HCT116 (cell line): ENCODE results near the gene OR6X1. TPM values are rescaled to one million over a fixed set of nuclear protein-coding genes. Genes with fewer than 3 reads are reported as not detected.

Source experiments
- ATAC-seq: fragments of 200-7000 bp; cut with Tn5 transposase; 2 replicates; pipeline ENCODE4 v1.9.1; 2020; ENCODE audit warnings: mild to moderate bottlenecking, moderate library complexity
- BruUV-seq: library from RNA; stranded (reverse); fragments of 400-500 nt; replicated peaks from 2 replicates; lab custom pipeline; 2021; lab: Mats Ljungman, UMichigan
- CTCF ChIA-PET: fragments of 300-600 bp; sonication (Branson Sonifier 250); formaldehyde crosslinking; loops from one replicate; lab custom pipeline; 2021; ENCODE audit warnings: antibody characterized with exemption; lab: Charles Lee
- POLR2A ChIA-PET: fragments of 300-600, 350-600 bp; sonication (Branson Sonifier 250); formaldehyde crosslinking; loops from one replicate; lab custom pipeline; 2021; ENCODE audit warnings: antibody characterized with exemption; lab: Charles Lee
- RAD21 ChIA-PET, 2 experiments: fragments of 300-600 bp; sonication (Branson Sonifier 250); formaldehyde crosslinking; loops; one replicate each; lab custom pipeline; 2023; ENCODE audit warnings: low total read pairs in 2 of 2; ENCODE audit not compliant: uncharacterized antibody in 2 of 2, unreplicated experiment in 2 of 2, low non-redundant PET in 1 of 2; lab: Charles Lee
- DNase-seq: peaks from one replicate; pipeline ENCODE4 v3.0.0-alpha.2; 2010; ENCODE audit warnings: low read depth, low spot score
- H2AFZ ChIP-seq: fragments of 200-600 bp; shearing (Covaris generic), sonication (generic); 2 replicates; pipeline ENCODE4 v1.6.1; 2017; ENCODE audit warnings: low read depth, mixed run types, mixed read lengths, antibody characterized with exemption, low read length; ENCODE audit not compliant: poor library complexity, severe bottlenecking
- H3K27ac ChIP-seq: 2 replicates; pipeline ENCODE4 v1.5.1; 2012; ENCODE audit warnings: low read depth, low read length
- H3K27me3 ChIP-seq: fragments of 200-600 bp; sonication (generic); 2 replicates; pipeline ENCODE4 v1.6.1; 2016; ENCODE audit warnings: mixed run types, low read length, mixed read lengths; ENCODE audit not compliant: insufficient read depth
- H3K36me3 ChIP-seq, 2 experiments: fragments of 200-500 bp in 1 of 2; fragments of 200-600 bp in 1 of 2; sonication (Bioruptor generic) in 1 of 2; sonication (generic) in 1 of 2; 2 replicates each; pipeline versions ENCODE4 v1.5.1 to v1.6.1; 2014 to 2016; ENCODE audit warnings: low read length in 2 of 2, inconsistent platforms in 1 of 2, mixed read lengths in 1 of 2, mixed run types in 1 of 2; ENCODE audit not compliant: insufficient read depth in 2 of 2, control insufficient read depth in 1 of 2
- H3K4me1 ChIP-seq, 2 experiments: fragments of 200-600 bp in 1 of 2; sonication (generic) in 1 of 2; 2 replicates each; pipeline versions ENCODE4 v1.5.1 to v1.6.1; 2012 to 2017; ENCODE audit warnings: low read length in 2 of 2, inconsistent platforms in 1 of 2, mild to moderate bottlenecking in 1 of 2, mixed read lengths in 1 of 2, mixed run types in 1 of 2, moderate library complexity in 1 of 2; ENCODE audit not compliant: insufficient read depth in 2 of 2, control insufficient read depth in 1 of 2
- H3K4me2 ChIP-seq: fragments of 200-600 bp; sonication (generic); 2 replicates; pipeline ENCODE4 v1.6.1; 2017; ENCODE audit warnings: mixed run types, low read length, mixed read lengths
- H3K4me3 ChIP-seq, 2 experiments: fragments of 200-600 bp in 1 of 2; sonication (generic) in 1 of 2; replicated peaks in 1 of 2; 2 replicates each; pipeline ENCODE4 v1.5.1; 2011 to 2016; ENCODE audit warnings: low read length in 2 of 2, control low read depth in 1 of 2, low read depth in 1 of 2, mild to moderate bottlenecking in 1 of 2, mixed read lengths in 1 of 2, mixed run types in 1 of 2
- H3K79me2 ChIP-seq: fragments of 200-600 bp; sonication (generic); 2 replicates; pipeline ENCODE4 v1.6.1; 2017; ENCODE audit warnings: mild to moderate bottlenecking, mixed run types, low read length, moderate library complexity, mixed read lengths; ENCODE audit not compliant: insufficient read depth
- H3K9ac ChIP-seq: fragments of 200-600 bp; sonication (generic); 2 replicates; pipeline ENCODE4 v1.6.1; 2016; ENCODE audit warnings: low read length, mixed read lengths
- H3K9me2 ChIP-seq: fragments of 200-600 bp; sonication (generic), shearing (Covaris generic); 2 replicates; pipeline ENCODE4 v1.6.1; 2017; ENCODE audit warnings: mixed run types, mild to moderate bottlenecking, moderate library complexity; ENCODE audit not compliant: insufficient read depth
- H3K9me3 ChIP-seq, 2 experiments: fragments of 200-500 bp in 1 of 2; fragments of 200-600 bp in 1 of 2; sonication (Bioruptor generic) in 1 of 2; sonication (generic) in 1 of 2; 2 replicates each; pipeline ENCODE4 v1.6.1; 2014 to 2017; ENCODE audit warnings: low read length in 2 of 2, mixed read lengths in 2 of 2, inconsistent platforms in 1 of 2, low read depth in 1 of 2, mild to moderate bottlenecking in 1 of 2, mixed run types in 1 of 2, moderate library complexity in 1 of 2; ENCODE audit not compliant: control insufficient read depth in 1 of 2, insufficient read depth in 1 of 2
- H4K20me1 ChIP-seq: fragments of 200-600 bp; sonication (generic), shearing (Covaris generic); 2 replicates; pipeline ENCODE4 v1.6.1; 2017; ENCODE audit warnings: mixed run types, mild to moderate bottlenecking, moderate library complexity; ENCODE audit not compliant: insufficient read depth
- CBX3 ChIP-seq: IDR thresholded peaks from 2 replicates; pipeline ENCODE4 v1.6.1; 2012; ENCODE audit warnings: low read depth
- CEBPB ChIP-seq: IDR thresholded peaks from 2 replicates; pipeline ENCODE4 v1.6.1; 2012; ENCODE audit warnings: low read depth
- CTCF ChIP-seq, 3 experiments: fragments of 200-600 bp in 1 of 3; sonication (generic) in 1 of 3; IDR thresholded peaks in 2 of 3; conservative IDR thresholded peaks in 1 of 3; 2 replicates each; pipeline ENCODE4 v1.5.1; 2012 to 2017; ENCODE audit warnings: low read depth in 2 of 3, low read length in 2 of 3, antibody characterized with exemption in 1 of 3, borderline replicate concordance in 1 of 3, control low read depth in 1 of 3, mild to moderate bottlenecking in 1 of 3, mixed read lengths in 1 of 3, mixed run types in 1 of 3, moderate library complexity in 1 of 3; ENCODE audit not compliant: insufficient read depth in 1 of 3
- EGR1 ChIP-seq: IDR thresholded peaks from 2 replicates; pipeline ENCODE4 v1.6.1; 2012; ENCODE audit warnings: low read depth
- ELF1 ChIP-seq: IDR thresholded peaks from 2 replicates; pipeline ENCODE4 v1.6.1; 2012; ENCODE audit warnings: low read depth, borderline replicate concordance
- EZH2 ChIP-seq: fragments of 200-600 bp; sonication (generic); IDR thresholded peaks from 2 replicates; pipeline ENCODE4 v1.6.1; 2017; ENCODE audit warnings: antibody characterized with exemption, mixed run types
- EZH2phosphoT487 ChIP-seq: fragments of 200-600 bp; IDR thresholded peaks from 2 replicates; pipeline ENCODE4 v1.6.1; 2018; ENCODE audit warnings: antibody characterized with exemption, borderline replicate concordance
- FOSL1 ChIP-seq: IDR thresholded peaks from 2 replicates; pipeline ENCODE4 v1.6.1; 2012; ENCODE audit warnings: low read depth
- POLR2A ChIP-seq: IDR thresholded peaks from 2 replicates; pipeline ENCODE4 v1.7.0; 2011; ENCODE audit warnings: borderline replicate concordance; ENCODE audit not compliant: insufficient read depth, insufficient read length; ENCODE audit errors: extremely low read depth
- RAD21 ChIP-seq: IDR thresholded peaks from 2 replicates; pipeline ENCODE4 v1.6.1; 2012; ENCODE audit warnings: low read depth, mild to moderate bottlenecking
- SIN3A ChIP-seq: IDR thresholded peaks from 2 replicates; pipeline ENCODE4 v1.6.1; 2012; ENCODE audit warnings: low read depth
- SP1 ChIP-seq: IDR thresholded peaks from 2 replicates; pipeline ENCODE4 v1.6.1; 2012; ENCODE audit warnings: low read depth
- intact Hi-C: fragments of 100-400 bp; cut with micrococcal nuclease; formaldehyde crosslinking; loops from 2 replicates; pipeline ENCODE4 v1.10.0; 2022
- total RNA-seq: library from RNA; stranded (reverse); gene quantifications from one replicate; pipeline ENCODE4 v1.2.1, GENCODE V29; 2021; ENCODE audit not compliant: unreplicated experiment
- TF ChIP-seq, protein P1 (sequence below): IDR thresholded peaks from 2 replicates; pipeline ENCODE4 v1.6.1; 2012
- TF ChIP-seq, protein P2 (sequence below): IDR thresholded peaks from 2 replicates; pipeline ENCODE4 v1.6.1; 2011; ENCODE audit warnings: mild to moderate bottlenecking, low read length, moderate library complexity; ENCODE audit not compliant: insufficient replicate concordance; ENCODE audit errors: extremely low read depth

Gene OR6X1
- total RNA-seq, 1 experiment from 2014 or later = not detected

DNA sequence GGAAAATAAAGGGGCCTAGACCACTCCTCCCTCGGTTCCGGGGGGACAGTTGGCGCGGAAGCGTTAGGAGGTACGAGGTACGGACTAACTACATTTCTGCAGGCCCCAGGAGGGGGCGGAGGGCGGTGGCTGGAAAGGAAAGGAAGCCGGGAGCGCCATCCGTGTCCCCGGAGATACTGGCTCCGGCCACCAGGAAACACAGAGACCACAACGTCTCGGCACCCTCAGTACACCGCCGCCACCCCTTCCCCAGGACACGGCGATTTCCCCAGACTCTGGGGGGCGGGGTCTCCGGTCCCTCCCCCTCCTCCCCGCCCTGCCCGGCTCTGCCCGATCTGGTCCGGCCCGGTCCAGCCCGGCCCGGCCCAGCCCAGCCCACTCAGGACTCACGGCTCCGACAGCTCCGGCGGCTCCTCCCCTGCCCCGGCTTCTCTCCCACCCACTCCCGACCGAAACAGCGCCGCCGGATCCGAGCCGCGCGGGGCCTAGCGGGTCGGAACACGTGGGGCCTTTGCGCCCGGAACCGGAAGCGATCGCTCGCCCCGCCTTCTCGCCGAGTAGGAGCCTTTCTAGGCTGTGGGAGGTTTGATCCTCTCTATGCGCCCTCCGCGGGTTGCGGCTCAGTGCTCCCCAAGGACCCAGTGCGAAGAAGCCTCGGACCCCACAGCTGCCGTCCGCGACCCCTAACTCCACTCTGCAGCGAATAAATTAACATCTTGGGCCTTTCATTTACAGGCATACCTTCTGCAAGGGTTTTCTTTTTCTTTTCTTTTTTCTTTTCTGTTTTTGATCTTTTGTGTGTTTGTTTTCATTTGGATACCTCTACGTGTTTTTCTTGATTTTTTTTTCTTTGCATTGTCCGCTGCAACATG is 12.9 kb downstream of the OR6X1 start, which contains the start of gene ZNF202 (continued):
- TF ChIP-seq EZH2phosphoT487 (no peak), FOSL1 (no peak), CEBPB (no peak)

GRCh38 chr11:123740787-123741158 is 13.5 kb downstream of the OR6X1 start:
- TF ChIP-seq, protein P1, sequence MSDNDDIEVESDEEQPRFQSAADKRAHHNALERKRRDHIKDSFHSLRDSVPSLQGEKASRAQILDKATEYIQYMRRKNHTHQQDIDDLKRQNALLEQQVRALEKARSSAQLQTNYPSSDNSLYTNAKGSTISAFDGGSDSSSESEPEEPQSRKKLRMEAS = no peak
- TF ChIP-seq, protein P2, sequence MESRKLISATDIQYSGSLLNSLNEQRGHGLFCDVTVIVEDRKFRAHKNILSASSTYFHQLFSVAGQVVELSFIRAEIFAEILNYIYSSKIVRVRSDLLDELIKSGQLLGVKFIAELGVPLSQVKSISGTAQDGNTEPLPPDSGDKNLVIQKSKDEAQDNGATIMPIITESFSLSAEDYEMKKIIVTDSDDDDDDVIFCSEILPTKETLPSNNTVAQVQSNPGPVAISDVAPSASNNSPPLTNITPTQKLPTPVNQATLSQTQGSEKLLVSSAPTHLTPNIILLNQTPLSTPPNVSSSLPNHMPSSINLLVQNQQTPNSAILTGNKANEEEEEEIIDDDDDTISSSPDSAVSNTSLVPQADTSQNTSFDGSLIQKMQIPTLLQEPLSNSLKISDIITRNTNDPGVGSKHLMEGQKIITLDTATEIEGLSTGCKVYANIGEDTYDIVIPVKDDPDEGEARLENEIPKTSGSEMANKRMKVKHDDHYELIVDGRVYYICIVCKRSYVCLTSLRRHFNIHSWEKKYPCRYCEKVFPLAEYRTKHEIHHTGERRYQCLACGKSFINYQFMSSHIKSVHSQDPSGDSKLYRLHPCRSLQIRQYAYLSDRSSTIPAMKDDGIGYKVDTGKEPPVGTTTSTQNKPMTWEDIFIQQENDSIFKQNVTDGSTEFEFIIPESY = no peak
- no peak for TF ChIP-seq CEBPB
- TF ChIP-seq CBX3 = no peak
- TF ChIP-seq ELF1 = no peak
- TF ChIP-seq POLR2A = no peak
- no peak for TF ChIP-seq CTCF (IDR thresholded peaks at IDR 0.05 in 2 of 3, conservative IDR thresholded peaks at IDR 0.05 in 1 of 3; ENCODE audit: borderline replicate concordance in 1 of 3, insufficient read depth in 1 of 3, low read depth in 2 of 3, low read length in 2 of 3)
- no peak for TF ChIP-seq SP1
- TF ChIP-seq EZH2 = no peak
- no peak for TF ChIP-seq RAD21
- TF ChIP-seq SIN3A = no peak
- TF ChIP-seq EGR1 = no peak
- peak overlapping the region; percentile 73 to 96 for H3K4me3 ChIP-seq
- peaks cover 57% of the 10 kb centered on the region for H3K79me2 ChIP-seq
- DNase-seq (no peak), ATAC-seq (peak; percentile 6)
- no TSS peak for BruUV-seq
- no peaks in the 10 kb centered on the region for H4K20me1 ChIP-seq
- peaks cover 3 to 15% of the 10 kb centered on the region in 2 experiments; a peak in 3 of 4 replicates for H3K4me1 ChIP-seq
- intact Hi-C loops = no loop called here
- no peaks in the 10 kb centered on the region for H3K9me2 ChIP-seq
- RAD21 ChIA-PET = no interaction called here
- 0 out of 2 replicates have a peak, but pooled peaks cover under 1% of the 10 kb centered on the region for H3K27me3 ChIP-seq
- peaks cover 8 to 18% of the 10 kb centered on the region in 2 experiments for H3K36me3 ChIP-seq
- POLR2A ChIA-PET = no interaction called here
- peak overlapping the region; percentile 84 for H3K4me2 ChIP-seq
- peak overlapping the region; percentile 76 for H3K9ac ChIP-seq
- no peak overlapping the region for H2AFZ ChIP-seq
- peak overlapping the region; percentile 60 for H3K27ac ChIP-seq
- CTCF ChIA-PET = no interaction called here
- no peaks in the 10 kb centered on the region for H3K9me3 ChIP-seq
